GM12891 (cell line): ENCODE data around the gene SULT1C2.

Experiments used
- POLR2A ChIP-seq: IDR thresholded peaks from 2 replicates; pipeline ENCODE4 v1.6.1; 2011; ENCODE audit warnings: low read depth, low read length, control low read depth
- POLR2AphosphoS5 ChIP-seq: IDR thresholded peaks from 2 replicates; pipeline ENCODE4 v1.6.1; 2011; ENCODE audit warnings: low read depth, low read length, control low read depth
- POU2F2 ChIP-seq: IDR thresholded peaks from 2 replicates; pipeline ENCODE4 v1.6.1; 2011; ENCODE audit warnings: low read depth, mild to moderate bottlenecking, control low read depth, low read length, moderate library complexity
- TAF1 ChIP-seq: IDR thresholded peaks from 2 replicates; pipeline ENCODE4 v1.6.1; 2011; ENCODE audit warnings: low read depth, low read length, control low read depth

GRCh38 chr2:108355906-108356734 is 67.4 kb downstream of the SULT1C2 start:
- TF ChIP-seq POU2F2 (no peak), TAF1 (no peak), POLR2A (no peak), POLR2AphosphoS5 (no peak)
